Glutamatergic neuron (in vitro differentiated cells): ENCODE data around the gene TUBGCP6. TPM values are rescaled to one million over a fixed set of nuclear protein-coding genes. Genes with fewer than 3 reads are reported as not detected.

Experiments used
- DNase-seq: peaks from one replicate; pipeline ENCODE4 v3.0.0; 2022
- H3K27ac Mint-ChIP-seq: one replicate; pipeline ENCODE4 v1.8.0; 2020; ENCODE audit warnings: mild to moderate bottlenecking, mixed read lengths, inconsistent platforms; ENCODE audit not compliant: unreplicated experiment
- H3K27me3 Mint-ChIP-seq: one replicate; pipeline ENCODE4 v1.8.0; 2020; ENCODE audit warnings: mild to moderate bottlenecking, moderate library complexity, mixed read lengths, inconsistent platforms; ENCODE audit not compliant: unreplicated experiment
- H3K36me3 Mint-ChIP-seq: one replicate; pipeline ENCODE4 v1.8.0; 2020; ENCODE audit warnings: mild to moderate bottlenecking, mixed read lengths, inconsistent platforms; ENCODE audit not compliant: unreplicated experiment
- H3K4me1 Mint-ChIP-seq: one replicate; pipeline ENCODE4 v1.8.0; 2020; ENCODE audit warnings: mild to moderate bottlenecking, low read depth, mixed read lengths, inconsistent platforms; ENCODE audit not compliant: unreplicated experiment
- H3K4me3 Mint-ChIP-seq: one replicate; pipeline ENCODE4 v1.8.0; 2020; ENCODE audit warnings: mild to moderate bottlenecking, mixed read lengths, inconsistent platforms; ENCODE audit not compliant: unreplicated experiment
- H3K9me3 Mint-ChIP-seq: one replicate; pipeline ENCODE4 v1.8.0; 2020; ENCODE audit warnings: mild to moderate bottlenecking, moderate library complexity, mixed read lengths, inconsistent platforms; ENCODE audit not compliant: unreplicated experiment
- CTCF ChIP-seq: fragments of 200-600 bp; sonication (generic); IDR thresholded peaks from one replicate; pipeline ENCODE4 v1.5.0; 2021; ENCODE audit not compliant: partially characterized antibody, unreplicated experiment
- total RNA-seq: library from RNA; stranded (reverse); fragmentation: NEBNext Ultra II Directional; extraction: Animal tissue kit (Norgen Biotek cat#: 25700); gene quantifications from one replicate; pipeline ENCODE4 v1.2.1, GENCODE V29; 2021; ENCODE audit not compliant: unreplicated experiment

The TUBGCP6 gene
- total RNA-seq, 1 donor from 2014 or later: 51.0 TPM

- no peak for DNase-seq
- Mint-ChIP-seq H3K4me1 (peaks cover 6% of the 10 kb centered on the region), H3K36me3 (no peaks in the 10 kb centered on the region), H3K27ac (no peak overlapping the region), H3K4me3 (no peak overlapping the region), H3K9me3 (peaks cover 6% of the 10 kb centered on the region), H3K27me3 (peaks cover 10% of the 10 kb centered on the region)
- TF ChIP-seq CTCF: no peak
Observed at GRCh38 chr22:50182176-50183081, 62.4 kb downstream of the TUBGCP6 start.

- Mint-ChIP-seq H3K27me3 (peaks cover 10% of the 10 kb centered on the region), H3K9me3 (peaks cover 2% of the 10 kb centered on the region), H3K4me1 (peaks cover 4% of the 10 kb centered on the region), H3K27ac (no peak overlapping the region), H3K36me3 (no peaks in the 10 kb centered on the region), H3K4me3 (no peak overlapping the region)
- no peak for DNase-seq
- TF ChIP-seq CTCF: no peak
Observed at GRCh38 chr22:50180727-50181521, 63.9 kb downstream of the TUBGCP6 start.

- peaks cover 2% of the 10 kb centered on the region for H3K9me3 Mint-ChIP-seq
- H3K27me3 Mint-ChIP-seq: peaks cover 8% of the 10 kb centered on the region
- no peaks in the 10 kb centered on the region for H3K36me3 Mint-ChIP-seq
- no peak for TF ChIP-seq CTCF
- DNase-seq: no peak
- H3K4me1 Mint-ChIP-seq: peaks cover 6% of the 10 kb centered on the region
- H3K4me3 Mint-ChIP-seq: peak overlapping the region; percentile 50
- H3K27ac Mint-ChIP-seq: no peak overlapping the region
Observed at GRCh38 chr22:50179937-50180726, 64.7 kb downstream of the TUBGCP6 start.

GRCh38 chr22:50178871-50179869 lies 65.7 kb downstream of the TUBGCP6 start:
- Mint-ChIP-seq H3K9me3 (peaks cover 2% of the 10 kb centered on the region), H3K4me1 (peaks cover 6% of the 10 kb centered on the region), H3K36me3 (no peaks in the 10 kb centered on the region), H3K4me3 (peak overlapping the region; percentile 50), H3K27me3 (peaks cover 8% of the 10 kb centered on the region), H3K27ac (no peak overlapping the region)
- peak; percentile 33 for DNase-seq
- TF ChIP-seq CTCF: no peak
